Measurements from ENCODE around the gene RITA1.

RITA1 gene

DNA sequence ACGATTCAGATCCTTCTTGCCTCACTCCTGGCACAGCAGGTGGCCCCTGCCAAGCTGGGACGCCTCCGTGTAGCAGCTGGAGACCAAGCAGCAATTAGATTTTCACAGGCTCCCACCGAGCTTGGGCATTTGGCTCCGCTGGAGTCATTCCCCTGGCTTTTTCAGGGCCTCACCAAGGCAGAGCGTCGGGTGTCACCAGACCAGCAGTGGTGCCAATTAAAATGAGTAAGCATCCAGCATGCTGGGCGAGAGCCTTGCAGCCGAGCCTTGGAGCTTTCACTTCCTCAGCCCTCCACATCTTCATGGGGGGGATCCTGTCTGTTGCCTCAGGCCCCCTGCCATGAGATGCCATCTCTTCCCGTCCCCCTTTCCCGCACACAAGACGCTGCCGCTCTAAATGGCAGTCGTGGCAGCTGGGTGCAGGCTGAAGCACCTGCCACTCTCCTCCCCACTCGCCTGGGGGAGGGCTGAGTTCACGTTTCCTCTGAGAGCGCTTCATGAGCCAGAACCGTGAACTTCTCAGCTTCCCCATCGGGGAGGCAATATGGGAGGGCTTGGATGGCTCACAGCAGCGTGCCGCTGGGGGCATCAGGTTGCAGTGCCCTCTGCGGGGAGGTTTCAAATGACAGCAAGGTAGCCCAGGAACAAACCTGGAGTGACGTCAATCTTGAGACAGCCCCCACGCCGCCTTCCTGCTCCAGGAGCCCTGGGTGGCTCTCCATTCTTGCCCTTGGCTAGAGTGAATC is 47.5 kb downstream of the RITA1 start:
- in situ Hi-C loops (cut with HindIII; ENCODE audit: low sequenced_read_pairs), result no loop called here
- DNase-seq (ENCODE audit: low read depth), result peak; percentile 67
- no peak overlapping the region for H3K4me3 ChIP-seq (ENCODE audit: low read depth, low read length)
- TF ChIP-seq, protein P1, sequence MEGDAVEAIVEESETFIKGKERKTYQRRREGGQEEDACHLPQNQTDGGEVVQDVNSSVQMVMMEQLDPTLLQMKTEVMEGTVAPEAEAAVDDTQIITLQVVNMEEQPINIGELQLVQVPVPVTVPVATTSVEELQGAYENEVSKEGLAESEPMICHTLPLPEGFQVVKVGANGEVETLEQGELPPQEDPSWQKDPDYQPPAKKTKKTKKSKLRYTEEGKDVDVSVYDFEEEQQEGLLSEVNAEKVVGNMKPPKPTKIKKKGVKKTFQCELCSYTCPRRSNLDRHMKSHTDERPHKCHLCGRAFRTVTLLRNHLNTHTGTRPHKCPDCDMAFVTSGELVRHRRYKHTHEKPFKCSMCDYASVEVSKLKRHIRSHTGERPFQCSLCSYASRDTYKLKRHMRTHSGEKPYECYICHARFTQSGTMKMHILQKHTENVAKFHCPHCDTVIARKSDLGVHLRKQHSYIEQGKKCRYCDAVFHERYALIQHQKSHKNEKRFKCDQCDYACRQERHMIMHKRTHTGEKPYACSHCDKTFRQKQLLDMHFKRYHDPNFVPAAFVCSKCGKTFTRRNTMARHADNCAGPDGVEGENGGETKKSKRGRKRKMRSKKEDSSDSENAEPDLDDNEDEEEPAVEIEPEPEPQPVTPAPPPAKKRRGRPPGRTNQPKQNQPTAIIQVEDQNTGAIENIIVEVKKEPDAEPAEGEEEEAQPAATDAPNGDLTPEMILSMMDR (IDR thresholded peaks at IDR 0.05; ENCODE audit: low read depth, low read length, missing control alignments), result no peak

DNA sequence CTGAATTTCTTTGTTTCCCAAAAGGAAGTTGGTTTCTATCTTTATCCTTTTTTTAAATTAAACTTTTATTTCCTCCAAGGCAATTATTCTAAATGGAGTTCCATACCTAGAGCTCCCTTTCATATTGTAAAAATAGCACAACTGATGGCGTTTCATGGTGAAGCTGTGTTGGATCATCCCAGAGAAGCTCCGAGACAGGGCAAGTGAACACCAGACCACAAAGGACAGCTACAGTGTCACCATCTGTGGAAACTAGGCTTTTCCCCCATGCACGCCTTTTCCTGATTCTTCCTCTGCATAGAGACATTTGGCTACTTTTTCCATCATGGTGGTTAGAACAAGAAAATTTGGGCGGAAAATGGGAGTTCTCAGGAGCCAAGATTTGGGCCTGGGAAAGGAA is 48.4 kb downstream of the RITA1 start:
- in situ Hi-C loops (cut with HindIII; ENCODE audit: low sequenced_read_pairs), result no loop called here
- no peak overlapping the region for H3K4me3 ChIP-seq (ENCODE audit: low read depth, low read length)
- TF ChIP-seq, protein P1 (IDR thresholded peaks at IDR 0.05; ENCODE audit: low read depth, low read length, missing control alignments), result no peak
- DNase-seq (ENCODE audit: low read depth), result no peak

DNA sequence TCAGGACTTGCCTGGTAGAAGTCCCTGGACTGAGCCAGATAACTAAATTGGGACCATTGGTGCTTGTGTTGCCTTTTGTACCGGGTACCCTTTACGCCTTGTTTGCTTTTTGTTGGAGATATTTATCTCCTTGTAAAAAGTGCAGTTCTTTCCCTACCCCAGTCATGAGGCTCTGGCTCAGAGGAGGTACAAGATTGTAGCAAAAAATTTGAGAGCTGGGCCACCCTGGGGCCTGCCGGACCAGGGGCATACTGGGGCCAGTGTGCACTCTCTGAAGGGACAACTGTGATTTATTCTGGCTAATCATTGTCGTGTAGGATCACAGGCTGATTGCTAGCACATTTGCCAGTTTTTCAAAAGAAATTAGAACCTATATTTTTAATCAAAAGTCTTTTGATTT is 49.0 kb downstream of the RITA1 start:
- in situ Hi-C loops (cut with HindIII; ENCODE audit: low sequenced_read_pairs), result no loop called here
- TF ChIP-seq, protein P1 (IDR thresholded peaks at IDR 0.05; ENCODE audit: low read depth, low read length, missing control alignments), result no peak
- no peak for DNase-seq (ENCODE audit: low read depth)
- H3K4me3 ChIP-seq (ENCODE audit: low read depth, low read length), result no peak overlapping the region

DNA sequence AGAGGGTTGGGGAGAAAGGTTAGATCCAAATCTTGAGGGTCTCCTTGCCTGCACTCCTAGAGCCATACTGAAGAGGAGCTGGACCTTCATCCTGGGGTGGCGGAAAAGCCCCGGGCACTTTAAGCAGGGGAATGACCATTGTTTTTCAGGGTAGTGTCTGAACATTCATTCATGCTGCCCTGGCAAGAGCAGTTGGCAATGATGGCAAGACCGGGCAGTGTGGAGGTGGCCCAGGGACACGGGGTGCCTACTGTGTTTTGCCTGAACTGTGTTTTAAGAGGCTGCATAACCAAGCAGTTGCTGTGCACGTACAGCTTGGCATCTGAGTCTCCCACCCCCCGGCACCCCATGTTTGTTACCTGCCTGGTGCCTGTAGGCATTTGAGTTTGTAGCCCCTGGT is 50.5 kb downstream of the RITA1 start:
- no peak overlapping the region for H3K4me3 ChIP-seq (ENCODE audit: low read depth, low read length)
- TF ChIP-seq, protein P1 (IDR thresholded peaks at IDR 0.05; ENCODE audit: low read depth, low read length, missing control alignments), result no peak
- in situ Hi-C loops (cut with HindIII; ENCODE audit: low sequenced_read_pairs), result no loop called here
- no peak for DNase-seq (ENCODE audit: low read depth)

DNA sequence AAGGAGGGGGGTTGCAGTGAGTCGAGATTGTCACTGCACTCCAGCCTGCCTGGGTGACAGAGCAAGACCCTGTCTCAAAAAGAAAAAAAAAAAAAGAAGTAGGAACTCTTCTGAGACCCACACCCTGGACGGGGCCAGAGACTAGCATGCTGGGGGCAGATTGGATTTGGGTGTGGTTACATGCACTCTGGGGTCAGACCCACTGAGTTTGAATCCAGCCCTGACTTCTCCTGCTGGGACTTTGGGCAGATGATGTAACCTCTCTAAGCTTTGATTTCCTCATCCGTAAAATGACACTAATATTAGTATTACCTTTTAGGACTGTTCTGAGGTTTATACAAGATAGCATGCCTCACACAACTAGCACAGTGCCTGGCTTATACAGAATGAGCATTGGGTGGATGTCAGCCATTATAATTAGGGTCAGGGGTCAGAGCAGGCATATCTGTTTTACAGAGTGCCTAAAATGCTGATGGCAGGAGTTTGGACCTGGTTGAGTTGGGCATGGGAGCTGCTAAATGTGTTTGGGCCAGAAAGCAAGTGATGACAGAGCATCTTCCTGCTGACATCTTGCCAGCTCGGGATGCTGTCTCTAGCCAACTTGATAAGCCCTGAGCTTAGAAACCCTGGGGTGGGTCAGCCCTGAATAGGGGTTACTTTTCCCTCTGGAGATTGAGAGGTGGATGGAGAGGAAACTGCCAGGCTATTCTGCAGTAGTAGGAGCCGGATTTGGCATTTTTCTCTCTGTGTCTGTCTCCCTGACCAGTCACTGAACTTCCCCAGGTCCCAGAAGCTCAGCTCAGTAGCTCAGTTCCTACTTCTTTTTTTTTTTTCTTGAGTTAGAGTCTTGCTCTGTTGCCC is 51.2 kb downstream of the RITA1 start:
- in situ Hi-C loops (cut with HindIII; ENCODE audit: low sequenced_read_pairs), result no loop called here
- no peak overlapping the region for H3K4me3 ChIP-seq (ENCODE audit: low read depth, low read length)
- TF ChIP-seq, protein P1 (IDR thresholded peaks at IDR 0.05; ENCODE audit: low read depth, low read length, missing control alignments), result no peak
- DNase-seq (ENCODE audit: low read depth), result no peak

DNA sequence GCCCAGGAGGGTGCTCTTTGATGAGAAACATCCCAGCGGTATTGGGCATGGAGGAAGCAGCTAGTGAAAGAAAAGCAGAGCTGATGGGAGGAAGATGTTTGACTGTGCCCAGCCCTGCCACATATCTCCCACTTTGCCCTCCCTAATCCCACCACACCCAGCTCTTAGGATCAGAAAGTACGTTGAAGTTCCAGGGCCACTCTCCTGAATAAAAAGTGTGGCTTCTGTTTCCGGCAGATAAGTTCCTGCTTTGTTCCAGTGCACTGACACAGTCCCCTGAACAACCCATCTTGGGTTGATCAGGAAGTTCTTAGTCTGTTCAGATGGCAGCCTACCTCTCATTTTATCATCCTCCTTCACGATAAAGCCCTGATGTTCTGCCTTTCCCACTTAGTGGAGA is 52.2 kb downstream of the RITA1 start:
- in situ Hi-C loops (cut with HindIII; ENCODE audit: low sequenced_read_pairs), result no loop called here
- TF ChIP-seq, protein P1 (IDR thresholded peaks at IDR 0.05; ENCODE audit: low read depth, low read length, missing control alignments), result no peak
- DNase-seq (ENCODE audit: low read depth), result no peak
- no peak overlapping the region for H3K4me3 ChIP-seq (ENCODE audit: low read depth, low read length)

Measured in astrocyte of the cerebellum (primary cell).